OCI-LY1 (cell line): ENCODE measurements around the gene SNRNP48.

Experiments
- H2AFZ ChIP-seq: fragments of 200-600 bp; sonication (generic), shearing (Covaris generic); 2 replicates; pipeline ENCODE4 v1.6.0; 2014; ENCODE audit warnings: antibody characterized with exemption, mild to moderate bottlenecking, low read length
- H3F3A ChIP-seq: fragments of 200-600 bp; sonication (generic), shearing (Covaris generic); 2 replicates; pipeline ENCODE4 v1.6.0; 2014; ENCODE audit warnings: mild to moderate bottlenecking, antibody characterized with exemption, low read length, moderate library complexity; ENCODE audit not compliant: insufficient read depth
- H3K27ac ChIP-seq: fragments of 200-600 bp; sonication (generic); 2 replicates; pipeline ENCODE4 v1.5.1; 2014; ENCODE audit warnings: low read length, mixed run types, mild to moderate bottlenecking, low read depth; ENCODE audit not compliant: poor library complexity, severe bottlenecking
- H3K27me3 ChIP-seq: fragments of 200-600 bp; sonication (generic); 2 replicates; pipeline ENCODE4 v1.6.0; 2014; ENCODE audit warnings: antibody characterized with exemption, mild to moderate bottlenecking, low read length, moderate library complexity; ENCODE audit not compliant: insufficient read depth
- H3K36me3 ChIP-seq: fragments of 200-600 bp; sonication (generic); 2 replicates; pipeline ENCODE4 v1.6.1; 2014; ENCODE audit warnings: mild to moderate bottlenecking, antibody characterized with exemption, low read length, moderate library complexity, mixed read lengths; ENCODE audit not compliant: insufficient read depth
- H3K4me1 ChIP-seq: fragments of 200-600 bp; sonication (generic); 2 replicates; pipeline ENCODE4 v1.5.1; 2014; ENCODE audit warnings: mild to moderate bottlenecking, low read length, moderate library complexity; ENCODE audit not compliant: insufficient read depth, severe bottlenecking
- H3K4me2 ChIP-seq: fragments of 200-600 bp; sonication (generic), shearing (Covaris generic); 2 replicates; pipeline ENCODE4 v1.6.1; 2014; ENCODE audit warnings: low read length
- H3K4me3 ChIP-seq: fragments of 200-600 bp; sonication (generic); 2 replicates; pipeline ENCODE4 v1.5.1; 2014; ENCODE audit warnings: low read length, low read depth, mild to moderate bottlenecking, mixed read lengths; ENCODE audit not compliant: poor library complexity, severe bottlenecking
- H3K79me2 ChIP-seq: fragments of 200-600 bp; shearing (Covaris generic); 2 replicates; pipeline ENCODE4 v1.6.1; 2016; ENCODE audit warnings: mixed run types, low read length, mixed read lengths; ENCODE audit not compliant: insufficient read depth
- H3K9ac ChIP-seq: fragments of 200-600 bp; sonication (generic), shearing (Covaris generic); 2 replicates; pipeline ENCODE4 v1.6.1; 2014; ENCODE audit warnings: mild to moderate bottlenecking, low read length, mixed read lengths
- H3K9me2 ChIP-seq: fragments of 200-600 bp; sonication (generic), shearing (Covaris generic); 2 replicates; pipeline ENCODE4 v1.6.1; 2014; ENCODE audit warnings: low read depth, mild to moderate bottlenecking, low read length, mixed read lengths
- H3K9me3 ChIP-seq: fragments of 200-600 bp; shearing (Covaris generic); 2 replicates; pipeline ENCODE4 v1.6.1; 2014; ENCODE audit warnings: low read length, mixed read lengths
- H4K20me1 ChIP-seq: fragments of 200-600 bp; sonication (generic), shearing (Covaris generic); 2 replicates; pipeline ENCODE4 v1.6.0; 2016; ENCODE audit warnings: mild to moderate bottlenecking, low read length; ENCODE audit not compliant: insufficient read depth
- CTCF ChIP-seq: fragments of 200-600 bp; sonication (generic), shearing (Covaris generic); IDR thresholded peaks from 2 replicates; pipeline ENCODE4 v1.5.1; 2017; ENCODE audit warnings: mild to moderate bottlenecking, antibody characterized with exemption, low read length, moderate library complexity, mixed read lengths
- EZH2 ChIP-seq: fragments of 200-600 bp; sonication (generic), shearing (Covaris generic); IDR thresholded peaks from 2 replicates; pipeline ENCODE4 v1.8.0; 2017; ENCODE audit warnings: borderline replicate concordance, mixed run types, mild to moderate bottlenecking, antibody characterized with exemption, low read length, moderate library complexity, mixed read lengths

The SNRNP48 gene

GRCh38 chr6:7593229-7593628, 3.2 kb downstream of the SNRNP48 start:
- Histone ChIP-seq H3K9me3 (no peaks in the 10 kb centered on the region), H4K20me1 (no peaks in the 10 kb centered on the region), H3F3A (no peaks in the 10 kb centered on the region), H3K27ac (no peak overlapping the region), H3K36me3 (peaks cover 46% of the 10 kb centered on the region), H3K79me2 (peaks cover 26% of the 10 kb centered on the region), H3K4me2 (no peak overlapping the region), H3K27me3 (no peaks in the 10 kb centered on the region), H2AFZ (no peak overlapping the region), H3K4me1 (peaks cover 23% of the 10 kb centered on the region), H3K4me3 (no peak overlapping the region), H3K9me2 (no peaks in the 10 kb centered on the region), H3K9ac (no peak overlapping the region)
- no peak for TF ChIP-seq CTCF
- no peak for TF ChIP-seq EZH2

GRCh38 chr6:7594579-7595125, 4.7 kb downstream of the SNRNP48 start:
- Histone ChIP-seq H3K36me3 (peaks cover 57% of the 10 kb centered on the region), H3F3A (no peaks in the 10 kb centered on the region), H2AFZ (no peak overlapping the region), H3K27me3 (no peaks in the 10 kb centered on the region), H4K20me1 (no peaks in the 10 kb centered on the region), H3K27ac (no peak overlapping the region), H3K4me3 (no peak overlapping the region), H3K79me2 (peaks cover 26% of the 10 kb centered on the region), H3K9me3 (no peaks in the 10 kb centered on the region), H3K4me1 (peaks cover 19% of the 10 kb centered on the region), H3K4me2 (no peak overlapping the region), H3K9me2 (no peaks in the 10 kb centered on the region), H3K9ac (no peak overlapping the region)
- TF ChIP-seq CTCF (no peak), EZH2 (no peak)

GRCh38 chr6:7604003-7604402, 14.0 kb downstream of the SNRNP48 start:
- no peaks in the 10 kb centered on the region for H3K9me2 ChIP-seq
- no peaks in the 10 kb centered on the region for H3K79me2 ChIP-seq
- H3K4me3 ChIP-seq, result no peak overlapping the region
- H3K27ac ChIP-seq, result no peak overlapping the region
- no peak overlapping the region for H3K9ac ChIP-seq
- H2AFZ ChIP-seq, result no peak overlapping the region
- no peaks in the 10 kb centered on the region for H4K20me1 ChIP-seq
- H3K9me3 ChIP-seq, result no peaks in the 10 kb centered on the region
- peaks cover 90% of the 10 kb centered on the region for H3K36me3 ChIP-seq
- H3F3A ChIP-seq, result no peaks in the 10 kb centered on the region
- H3K27me3 ChIP-seq, result no peaks in the 10 kb centered on the region
- no peak overlapping the region for H3K4me2 ChIP-seq
- no peaks in the 10 kb centered on the region for H3K4me1 ChIP-seq
- TF ChIP-seq EZH2, result no peak
- no peak for TF ChIP-seq CTCF
